Measurements from ENCODE around the gene TRAPPC10. TPM values are rescaled to one million over a fixed set of nuclear protein-coding genes. Genes with fewer than 3 reads are reported as not detected.

The TRAPPC10 gene
- total RNA-seq, 4 donors from 2014 or later, result 3.8 to 45.2 (median 22.9) TPM

DNA sequence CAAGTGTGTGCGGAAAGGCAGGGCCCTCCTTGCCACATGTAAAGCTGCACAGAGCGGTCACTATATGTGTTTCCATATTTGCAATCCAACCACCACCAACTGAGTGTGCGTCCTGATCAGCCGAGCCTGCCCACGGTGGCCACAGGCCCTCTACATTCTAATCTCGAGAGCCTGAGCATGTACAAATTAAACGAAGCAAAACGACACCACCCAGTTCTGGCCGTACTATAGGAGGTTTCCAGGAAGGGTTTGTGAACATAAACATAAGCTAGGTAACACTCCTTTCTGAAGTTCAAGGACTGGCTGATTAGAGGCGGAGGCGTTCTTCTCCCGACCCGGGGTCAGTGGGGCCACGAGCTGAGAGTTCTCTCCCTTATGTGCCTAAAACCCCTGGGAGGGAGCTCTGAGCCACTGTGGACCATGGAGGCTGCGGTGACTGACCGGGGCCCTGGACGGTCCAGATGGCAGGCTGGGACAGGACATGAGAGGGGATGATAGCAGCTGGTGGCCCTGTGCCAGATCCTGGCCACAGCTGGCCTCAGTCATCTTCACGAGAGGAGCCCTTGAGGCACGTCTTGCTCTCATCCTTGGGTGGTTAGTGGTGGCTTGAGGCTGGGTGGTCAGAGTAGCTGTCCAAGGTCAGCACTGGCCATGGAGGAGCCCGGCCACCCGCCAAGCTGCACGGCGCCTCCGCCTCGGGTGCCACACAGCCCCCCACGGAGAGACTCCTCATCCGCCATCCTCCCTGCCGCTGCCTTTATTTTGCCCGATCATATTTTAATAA is 39.1 kb upstream of the TRAPPC10 start:
- H3K27ac ChIP-seq, result no peak overlapping the region
- no peak for TF ChIP-seq POLR2A (IDR thresholded peaks at IDR 0.05)
- TF ChIP-seq, protein P1, sequence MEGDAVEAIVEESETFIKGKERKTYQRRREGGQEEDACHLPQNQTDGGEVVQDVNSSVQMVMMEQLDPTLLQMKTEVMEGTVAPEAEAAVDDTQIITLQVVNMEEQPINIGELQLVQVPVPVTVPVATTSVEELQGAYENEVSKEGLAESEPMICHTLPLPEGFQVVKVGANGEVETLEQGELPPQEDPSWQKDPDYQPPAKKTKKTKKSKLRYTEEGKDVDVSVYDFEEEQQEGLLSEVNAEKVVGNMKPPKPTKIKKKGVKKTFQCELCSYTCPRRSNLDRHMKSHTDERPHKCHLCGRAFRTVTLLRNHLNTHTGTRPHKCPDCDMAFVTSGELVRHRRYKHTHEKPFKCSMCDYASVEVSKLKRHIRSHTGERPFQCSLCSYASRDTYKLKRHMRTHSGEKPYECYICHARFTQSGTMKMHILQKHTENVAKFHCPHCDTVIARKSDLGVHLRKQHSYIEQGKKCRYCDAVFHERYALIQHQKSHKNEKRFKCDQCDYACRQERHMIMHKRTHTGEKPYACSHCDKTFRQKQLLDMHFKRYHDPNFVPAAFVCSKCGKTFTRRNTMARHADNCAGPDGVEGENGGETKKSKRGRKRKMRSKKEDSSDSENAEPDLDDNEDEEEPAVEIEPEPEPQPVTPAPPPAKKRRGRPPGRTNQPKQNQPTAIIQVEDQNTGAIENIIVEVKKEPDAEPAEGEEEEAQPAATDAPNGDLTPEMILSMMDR (IDR thresholded peaks at IDR 0.05), result no peak
- no peak for DNase-seq
- H3K36me3 ChIP-seq, result no peaks in the 10 kb centered on the region
- intact Hi-C loops (cut with DNase I; ENCODE audit: low total_unique reads), result no loop called here
- no peak overlapping the region for H3K4me3 ChIP-seq
- H3K9me3 ChIP-seq, result no peaks in the 10 kb centered on the region
- no peaks in the 10 kb centered on the region for H3K27me3 ChIP-seq
- no peaks in the 10 kb centered on the region for H3K4me1 ChIP-seq

DNA sequence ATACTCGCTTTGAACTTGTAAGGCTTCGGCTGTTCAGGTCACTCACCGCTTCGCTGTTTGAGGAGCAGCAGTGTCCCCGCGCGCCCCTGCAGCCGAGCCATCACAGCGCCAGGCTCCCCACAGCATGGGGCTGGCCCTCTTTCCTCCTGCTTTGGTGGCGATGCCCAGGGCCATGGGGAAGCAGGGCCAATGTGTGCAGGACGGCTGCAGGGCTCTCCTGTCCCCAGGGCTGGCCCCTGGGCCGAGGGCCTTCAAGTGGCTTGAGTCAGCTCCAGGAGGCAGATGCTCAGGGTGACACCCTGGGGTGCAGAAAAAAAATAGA is 38.5 kb upstream of the TRAPPC10 start:
- intact Hi-C loops (cut with DNase I; ENCODE audit: low total_unique reads), result no loop called here
- DNase-seq, result no peak
- H3K27ac ChIP-seq, result no peak overlapping the region
- no peaks in the 10 kb centered on the region for H3K27me3 ChIP-seq
- H3K9me3 ChIP-seq, result no peaks in the 10 kb centered on the region
- H3K4me1 ChIP-seq, result no peaks in the 10 kb centered on the region
- no peak overlapping the region for H3K4me3 ChIP-seq
- TF ChIP-seq, protein P1 (IDR thresholded peaks at IDR 0.05), result no peak
- no peak for TF ChIP-seq POLR2A (IDR thresholded peaks at IDR 0.05)
- no peaks in the 10 kb centered on the region for H3K36me3 ChIP-seq

DNA sequence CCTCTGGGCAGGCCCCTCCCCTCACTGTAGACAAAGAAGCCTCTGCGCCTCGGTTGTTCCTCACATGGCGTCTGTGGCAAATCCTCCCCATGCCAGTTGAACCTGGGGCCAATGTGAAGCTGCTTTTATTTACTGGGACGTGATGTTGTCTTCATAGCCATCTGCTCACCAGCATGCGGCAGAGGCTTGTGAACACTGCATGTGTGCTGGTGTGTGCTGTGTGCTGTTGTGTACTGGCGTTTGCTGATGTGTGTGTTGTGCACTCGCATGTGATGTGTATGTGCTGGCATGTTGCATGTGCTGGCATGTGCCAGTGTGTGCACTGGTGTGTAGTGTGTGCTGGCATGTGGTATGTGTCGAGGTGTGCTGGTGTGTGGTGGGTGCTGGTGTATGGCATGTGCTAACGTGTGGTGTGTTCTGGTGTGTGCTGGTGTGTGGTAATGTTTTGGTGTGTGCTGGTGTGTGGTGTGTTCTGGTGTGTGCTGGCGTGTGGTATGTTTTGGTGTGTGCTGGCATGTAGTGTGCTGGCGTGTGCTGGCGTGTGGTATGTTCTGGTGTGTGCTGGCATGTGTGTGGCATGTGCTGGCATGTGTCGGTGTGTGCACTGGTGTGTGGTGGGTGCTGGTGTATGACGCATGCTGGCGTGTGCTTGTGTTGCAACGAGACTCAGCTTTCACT is 37.2 kb upstream of the TRAPPC10 start:
- Histone ChIP-seq H3K36me3 (no peaks in the 10 kb centered on the region), H3K27ac (no peak overlapping the region)
- intact Hi-C loops (cut with DNase I; ENCODE audit: low total_unique reads), result no loop called here

DNA sequence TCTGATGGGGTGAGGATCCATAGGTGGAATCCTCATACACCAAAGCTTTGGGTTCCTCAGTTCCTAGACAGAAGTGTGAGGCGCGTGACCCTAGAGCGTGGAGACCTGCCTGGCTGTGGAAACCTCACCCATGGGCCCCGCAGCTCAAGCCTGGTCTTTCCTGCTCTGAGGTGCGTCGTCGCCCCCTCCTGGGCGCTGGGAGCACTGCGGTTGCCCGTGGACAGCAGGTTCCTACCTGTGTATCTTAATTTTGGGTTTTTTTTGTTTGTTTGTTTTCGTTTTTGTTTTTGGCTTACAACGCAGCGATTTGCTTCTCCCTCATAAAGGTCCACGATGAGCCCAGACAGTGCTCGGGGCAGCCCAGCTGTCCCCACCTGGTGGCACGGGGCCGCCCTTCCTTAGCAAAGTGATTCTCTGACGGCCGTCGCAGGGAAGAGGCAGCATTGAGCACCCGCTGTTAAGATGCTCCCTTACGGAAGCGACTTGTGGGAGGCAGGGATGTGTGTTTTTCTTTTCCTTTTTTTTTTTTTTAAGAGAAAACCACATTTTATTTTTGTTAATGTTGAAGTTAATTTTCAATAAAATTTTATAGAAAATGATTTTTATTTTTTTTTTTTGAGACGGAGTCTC is 36.5 kb upstream of the TRAPPC10 start:
- H3K9me3 ChIP-seq, result no peaks in the 10 kb centered on the region
- H3K27ac ChIP-seq, result no peak overlapping the region
- TF ChIP-seq POLR2A (IDR thresholded peaks at IDR 0.05), result no peak
- TF ChIP-seq, protein P1 (IDR thresholded peaks at IDR 0.05), result peak; percentile 86 to 92 (median 90)
- DNase-seq, result peak; percentile 78 to 81
- H3K27me3 ChIP-seq, result no peaks in the 10 kb centered on the region
- no peaks in the 10 kb centered on the region for H3K36me3 ChIP-seq
- H3K4me1 ChIP-seq, result no peaks in the 10 kb centered on the region
- intact Hi-C loops (cut with DNase I; ENCODE audit: low total_unique reads), result no loop called here
- no peak overlapping the region for H3K4me3 ChIP-seq

More for the DNA sequence above, 37.2 kb upstream of the TRAPPC10 start:
- no peak for TF ChIP-seq POLR2A (IDR thresholded peaks at IDR 0.05)
- TF ChIP-seq, protein P1 (IDR thresholded peaks at IDR 0.05), result no peak
- DNase-seq, result no peak
- Histone ChIP-seq H3K4me1 (no peaks in the 10 kb centered on the region), H3K4me3 (no peak overlapping the region), H3K9me3 (no peaks in the 10 kb centered on the region), H3K27me3 (no peaks in the 10 kb centered on the region)

DNA sequence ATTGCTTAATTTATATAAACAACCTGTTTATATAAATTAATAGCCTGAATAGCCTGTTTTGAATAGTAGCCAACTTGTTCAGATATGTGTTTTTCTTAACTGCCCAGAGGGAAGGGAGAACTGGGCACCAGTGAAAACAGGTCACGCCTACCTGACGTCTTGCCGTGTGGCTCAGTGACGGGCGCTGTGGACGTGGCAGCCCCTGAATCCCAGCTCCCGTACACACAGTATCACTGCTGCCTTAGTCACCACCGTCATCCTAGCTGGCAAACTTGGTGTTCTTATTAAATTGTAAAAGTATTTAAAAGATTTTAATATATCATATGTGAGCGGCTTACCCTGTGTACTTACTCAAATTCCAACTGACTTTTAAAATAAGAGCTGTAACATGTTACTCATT is 35.4 kb upstream of the TRAPPC10 start:
- intact Hi-C loops (cut with DNase I; ENCODE audit: low total_unique reads), result no loop called here
- Histone ChIP-seq H3K36me3 (no peaks in the 10 kb centered on the region), H3K4me3 (no peak overlapping the region), H3K27ac (no peak overlapping the region), H3K4me1 (no peaks in the 10 kb centered on the region), H3K27me3 (no peaks in the 10 kb centered on the region), H3K9me3 (no peaks in the 10 kb centered on the region)
- no peak for DNase-seq
- TF ChIP-seq POLR2A (IDR thresholded peaks at IDR 0.05), result no peak
- TF ChIP-seq, protein P1 (IDR thresholded peaks at IDR 0.05), result no peak

Measured in uterus (tissue), 4 donors.